ENCODE measurements around the gene PCBP3. TPM values are rescaled to one million over a fixed set of nuclear protein-coding genes. Genes with fewer than 3 reads are reported as not detected.

Gene PCBP3
- polyA plus RNA-seq, 1 donor from 2014 or later, result 1.7 TPM

GRCh38 chr21:45962531-45963231 is 319.2 kb downstream of the PCBP3 start:
- H3K4me3 ChIP-seq (ENCODE audit: low read length), result no peak overlapping the region
- no peaks in the 10 kb centered on the region for H4K20me1 ChIP-seq (ENCODE audit: insufficient read depth)
- H3K4me2 ChIP-seq (ENCODE audit: low read length), result no peak overlapping the region
- no peak overlapping the region for H3K9ac ChIP-seq (ENCODE audit: low read length)
- H3F3A ChIP-seq (ENCODE audit: insufficient read depth, low read length, poor library complexity, severe bottlenecking), result no peaks in the 10 kb centered on the region
- peaks cover 3% of the 10 kb centered on the region for H3K9me3 ChIP-seq (ENCODE audit: low read length)
- H3K9me2 ChIP-seq (ENCODE audit: insufficient read depth, low read length), result no peaks in the 10 kb centered on the region
- no peaks in the 10 kb centered on the region for H3K27me3 ChIP-seq (ENCODE audit: insufficient read depth, low read depth, low read length)
- no peak overlapping the region for H3K27ac ChIP-seq (ENCODE audit: low read length)
- no peak for TF ChIP-seq POLR2AphosphoS5 (IDR thresholded peaks at IDR 0.05)
- TF ChIP-seq CTCF (IDR thresholded peaks at IDR 0.05; ENCODE audit: poor library complexity, severe bottlenecking), result no peak
- no peak for TF ChIP-seq SMC3 (conservative IDR thresholded peaks at IDR 0.05; ENCODE audit: poor library complexity)
- TF ChIP-seq TAF1 (IDR thresholded peaks at IDR 0.05; ENCODE audit: low read depth), result no peak
- TF ChIP-seq EP300 (conservative IDR thresholded peaks at IDR 0.05; ENCODE audit: poor library complexity, severe bottlenecking), result no peak
- TF ChIP-seq MXI1 (conservative IDR thresholded peaks at IDR 0.05; ENCODE audit: poor library complexity, severe bottlenecking), result no peak
- no peak for TF ChIP-seq EZH2 (IDR thresholded peaks at IDR 0.05; ENCODE audit: borderline replicate concordance, insufficient read depth, low read length, poor library complexity, severe bottlenecking)
- TF ChIP-seq, protein P1, sequence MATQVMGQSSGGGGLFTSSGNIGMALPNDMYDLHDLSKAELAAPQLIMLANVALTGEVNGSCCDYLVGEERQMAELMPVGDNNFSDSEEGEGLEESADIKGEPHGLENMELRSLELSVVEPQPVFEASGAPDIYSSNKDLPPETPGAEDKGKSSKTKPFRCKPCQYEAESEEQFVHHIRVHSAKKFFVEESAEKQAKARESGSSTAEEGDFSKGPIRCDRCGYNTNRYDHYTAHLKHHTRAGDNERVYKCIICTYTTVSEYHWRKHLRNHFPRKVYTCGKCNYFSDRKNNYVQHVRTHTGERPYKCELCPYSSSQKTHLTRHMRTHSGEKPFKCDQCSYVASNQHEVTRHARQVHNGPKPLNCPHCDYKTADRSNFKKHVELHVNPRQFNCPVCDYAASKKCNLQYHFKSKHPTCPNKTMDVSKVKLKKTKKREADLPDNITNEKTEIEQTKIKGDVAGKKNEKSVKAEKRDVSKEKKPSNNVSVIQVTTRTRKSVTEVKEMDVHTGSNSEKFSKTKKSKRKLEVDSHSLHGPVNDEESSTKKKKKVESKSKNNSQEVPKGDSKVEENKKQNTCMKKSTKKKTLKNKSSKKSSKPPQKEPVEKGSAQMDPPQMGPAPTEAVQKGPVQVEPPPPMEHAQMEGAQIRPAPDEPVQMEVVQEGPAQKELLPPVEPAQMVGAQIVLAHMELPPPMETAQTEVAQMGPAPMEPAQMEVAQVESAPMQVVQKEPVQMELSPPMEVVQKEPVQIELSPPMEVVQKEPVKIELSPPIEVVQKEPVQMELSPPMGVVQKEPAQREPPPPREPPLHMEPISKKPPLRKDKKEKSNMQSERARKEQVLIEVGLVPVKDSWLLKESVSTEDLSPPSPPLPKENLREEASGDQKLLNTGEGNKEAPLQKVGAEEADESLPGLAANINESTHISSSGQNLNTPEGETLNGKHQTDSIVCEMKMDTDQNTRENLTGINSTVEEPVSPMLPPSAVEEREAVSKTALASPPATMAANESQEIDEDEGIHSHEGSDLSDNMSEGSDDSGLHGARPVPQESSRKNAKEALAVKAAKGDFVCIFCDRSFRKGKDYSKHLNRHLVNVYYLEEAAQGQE (IDR thresholded peaks at IDR 0.05; ENCODE audit: borderline replicate concordance), result no peak
- TF ChIP-seq RAD21 (conservative IDR thresholded peaks at IDR 0.05), result no peak
- no peaks in the 10 kb centered on the region for H3K79me2 ChIP-seq (replicated peaks; ENCODE audit: insufficient read depth, low read length)
- no peaks in the 10 kb centered on the region for H3K36me3 ChIP-seq (ENCODE audit: insufficient read depth, low read length)
- H2AFZ ChIP-seq (ENCODE audit: low read depth, low read length), result no peak overlapping the region

GRCh38 chr21:45963232-45963570 is 319.7 kb downstream of the PCBP3 start:
- Histone ChIP-seq H3K79me2 (replicated peaks; ENCODE audit: insufficient read depth, low read length) (no peaks in the 10 kb centered on the region), H3K27ac (ENCODE audit: low read length) (no peak overlapping the region), H4K20me1 (ENCODE audit: insufficient read depth) (no peaks in the 10 kb centered on the region), H3K9me3 (ENCODE audit: low read length) (peaks cover 3% of the 10 kb centered on the region), H2AFZ (ENCODE audit: low read depth, low read length) (no peak overlapping the region), H3F3A (ENCODE audit: insufficient read depth, low read length, poor library complexity, severe bottlenecking) (no peaks in the 10 kb centered on the region), H3K4me2 (ENCODE audit: low read length) (no peak overlapping the region), H3K9ac (ENCODE audit: low read length) (no peak overlapping the region), H3K9me2 (ENCODE audit: insufficient read depth, low read length) (no peaks in the 10 kb centered on the region), H3K36me3 (ENCODE audit: insufficient read depth, low read length) (no peaks in the 10 kb centered on the region), H3K4me3 (ENCODE audit: low read length) (no peak overlapping the region), H3K27me3 (ENCODE audit: insufficient read depth, low read depth, low read length) (no peaks in the 10 kb centered on the region)
- TF ChIP-seq RAD21 (conservative IDR thresholded peaks at IDR 0.05), result no peak
- TF ChIP-seq EP300 (conservative IDR thresholded peaks at IDR 0.05; ENCODE audit: poor library complexity, severe bottlenecking), result no peak
- TF ChIP-seq EZH2 (IDR thresholded peaks at IDR 0.05; ENCODE audit: borderline replicate concordance, insufficient read depth, low read length, poor library complexity, severe bottlenecking), result no peak
- no peak for TF ChIP-seq TAF1 (IDR thresholded peaks at IDR 0.05; ENCODE audit: low read depth)
- no peak for TF ChIP-seq MXI1 (conservative IDR thresholded peaks at IDR 0.05; ENCODE audit: poor library complexity, severe bottlenecking)
- TF ChIP-seq POLR2AphosphoS5 (IDR thresholded peaks at IDR 0.05), result no peak
- TF ChIP-seq, protein P1 (IDR thresholded peaks at IDR 0.05; ENCODE audit: borderline replicate concordance), result no peak
- no peak for TF ChIP-seq CTCF (IDR thresholded peaks at IDR 0.05; ENCODE audit: poor library complexity, severe bottlenecking)
- no peak for TF ChIP-seq SMC3 (conservative IDR thresholded peaks at IDR 0.05; ENCODE audit: poor library complexity)

Measured in neural cell (in vitro differentiated cells).